AG09319 (cell line): ENCODE measurements around the gene PXMP2.

Experiments used
- DNase-seq: peaks from one replicate; pipeline ENCODE4 v3.0.0-alpha.2; 2010; ENCODE audit warnings: low read depth; ENCODE audit errors: extremely low read depth
- TF ChIP-seq, protein P1 (sequence below): IDR thresholded peaks from 2 replicates; pipeline ENCODE4 v1.5.1; 2011; ENCODE audit warnings: low read depth, mild to moderate bottlenecking, inconsistent platforms, low read length, moderate library complexity

Gene PXMP2

DNA sequence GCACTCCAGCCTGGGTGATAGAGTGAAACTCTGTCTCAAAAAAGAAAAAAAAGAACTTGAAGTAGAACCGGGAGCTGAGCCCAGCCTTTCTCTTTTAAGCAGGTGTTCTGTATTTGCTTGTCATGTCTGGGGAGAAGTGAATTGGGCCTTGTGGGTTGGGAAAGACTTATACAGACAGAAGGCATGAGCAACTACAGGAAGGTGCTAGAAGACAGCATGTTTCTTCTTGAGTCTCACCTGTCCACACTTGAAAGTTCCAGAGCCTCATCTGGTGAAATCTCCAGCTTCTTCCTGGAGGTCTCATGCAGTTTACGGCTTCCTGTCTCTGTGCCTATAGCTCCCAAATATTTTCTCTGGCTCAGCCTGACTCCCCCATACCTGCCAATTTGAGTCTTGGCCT, 25.7 kb downstream of the PXMP2 start:
- TF ChIP-seq, protein P1, sequence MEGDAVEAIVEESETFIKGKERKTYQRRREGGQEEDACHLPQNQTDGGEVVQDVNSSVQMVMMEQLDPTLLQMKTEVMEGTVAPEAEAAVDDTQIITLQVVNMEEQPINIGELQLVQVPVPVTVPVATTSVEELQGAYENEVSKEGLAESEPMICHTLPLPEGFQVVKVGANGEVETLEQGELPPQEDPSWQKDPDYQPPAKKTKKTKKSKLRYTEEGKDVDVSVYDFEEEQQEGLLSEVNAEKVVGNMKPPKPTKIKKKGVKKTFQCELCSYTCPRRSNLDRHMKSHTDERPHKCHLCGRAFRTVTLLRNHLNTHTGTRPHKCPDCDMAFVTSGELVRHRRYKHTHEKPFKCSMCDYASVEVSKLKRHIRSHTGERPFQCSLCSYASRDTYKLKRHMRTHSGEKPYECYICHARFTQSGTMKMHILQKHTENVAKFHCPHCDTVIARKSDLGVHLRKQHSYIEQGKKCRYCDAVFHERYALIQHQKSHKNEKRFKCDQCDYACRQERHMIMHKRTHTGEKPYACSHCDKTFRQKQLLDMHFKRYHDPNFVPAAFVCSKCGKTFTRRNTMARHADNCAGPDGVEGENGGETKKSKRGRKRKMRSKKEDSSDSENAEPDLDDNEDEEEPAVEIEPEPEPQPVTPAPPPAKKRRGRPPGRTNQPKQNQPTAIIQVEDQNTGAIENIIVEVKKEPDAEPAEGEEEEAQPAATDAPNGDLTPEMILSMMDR: no peak
- no peak for DNase-seq

GRCh38 chr12:132715874-132716273, 28.5 kb downstream of the PXMP2 start:
- TF ChIP-seq, protein P1: no peak
- no peak for DNase-seq

- no peak for DNase-seq
- TF ChIP-seq, protein P1: no peak
Observed at GRCh38 chr12:132716356-132716755, 29.0 kb downstream of the PXMP2 start.

DNA sequence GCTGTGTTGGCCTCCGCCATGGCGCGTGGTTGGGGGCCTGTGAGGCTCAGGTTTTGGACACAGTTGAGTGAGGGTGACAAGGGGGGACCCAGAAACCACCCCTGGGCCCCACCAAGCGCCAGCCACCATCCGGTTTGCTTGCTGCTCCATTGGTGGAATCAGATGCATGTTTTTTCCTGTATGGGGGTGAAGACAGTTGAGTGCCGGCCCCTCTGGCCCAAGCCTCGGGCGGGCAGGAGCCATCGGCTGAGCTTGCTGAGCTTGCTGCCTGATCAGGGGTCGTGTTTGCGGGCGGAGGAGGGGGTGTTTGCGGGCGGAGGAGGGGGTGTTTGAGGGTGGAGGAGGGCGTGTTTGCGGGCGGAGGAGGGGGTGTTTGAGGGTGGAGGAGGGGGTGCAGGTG, 29.6 kb downstream of the PXMP2 start:
- TF ChIP-seq, protein P1: no peak
- DNase-seq: no peak

GRCh38 chr12:132717531-132718387, 30.4 kb downstream of the PXMP2 start:
- TF ChIP-seq, protein P1: no peak
- DNase-seq: no peak

- TF ChIP-seq, protein P1: no peak
- DNase-seq: no peak
Observed at GRCh38 chr12:132718644-132719043, 31.3 kb downstream of the PXMP2 start.

- TF ChIP-seq, protein P1: no peak
- no peak for DNase-seq
Observed at GRCh38 chr12:132719141-132719953, 32.0 kb downstream of the PXMP2 start.
